ENCODE results near the gene TSHZ2.

Gene TSHZ2

GRCh38 chr20:53535878-53536277 lies 563.7 kb downstream of the TSHZ2 start:
- no peak for TF ChIP-seq FOXP2 (optimal IDR thresholded peaks at IDR 0.05; ENCODE audit: borderline replicate concordance, extremely low read depth, extremely low read length, insufficient read depth)
- TF ChIP-seq SIN3A (IDR thresholded peaks at IDR 0.05; ENCODE audit: borderline replicate concordance, insufficient read depth, low read length) = no peak
- no peak for TF ChIP-seq POLR2AphosphoS5 (IDR thresholded peaks at IDR 0.05; ENCODE audit: low read depth, low read length)
- no peak for TF ChIP-seq REST (IDR thresholded peaks at IDR 0.05; ENCODE audit: insufficient read depth in 1 of 2, low read depth in 2 of 2, low read length in 2 of 2)
- TF ChIP-seq TAF1 (IDR thresholded peaks at IDR 0.05; ENCODE audit: borderline replicate concordance, insufficient read depth, low read length) = no peak

GRCh38 chr20:53539516-53539915 lies 567.4 kb downstream of the TSHZ2 start:
- TF ChIP-seq POLR2AphosphoS5 (IDR thresholded peaks at IDR 0.05; ENCODE audit: low read depth, low read length) = no peak
- TF ChIP-seq TAF1 (IDR thresholded peaks at IDR 0.05; ENCODE audit: borderline replicate concordance, insufficient read depth, low read length) = no peak
- no peak for TF ChIP-seq REST (IDR thresholded peaks at IDR 0.05; ENCODE audit: insufficient read depth in 1 of 2, low read depth in 2 of 2, low read length in 2 of 2)
- TF ChIP-seq SIN3A (IDR thresholded peaks at IDR 0.05; ENCODE audit: borderline replicate concordance, insufficient read depth, low read length) = no peak
- no peak for TF ChIP-seq FOXP2 (optimal IDR thresholded peaks at IDR 0.05; ENCODE audit: borderline replicate concordance, extremely low read depth, extremely low read length, insufficient read depth)

All from PFSK-1 (cell line).